IMR-90 (cell line): ENCODE results near the gene GRK5. TPM values are rescaled to one million over a fixed set of nuclear protein-coding genes. Genes with fewer than 3 reads are reported as not detected.

Source experiments
- ATAC-seq: fragments of 200-7000 bp; cut with Tn5 transposase; 2 replicates; pipeline ENCODE4 v1.9.1; 2020; ENCODE audit warnings: low read depth, mild to moderate bottlenecking, moderate library complexity
- BruUV-seq: library from RNA; stranded (reverse); fragments of 400-500 nt; replicated peaks from 2 replicates; lab custom pipeline; 2021; lab: Mats Ljungman, UMichigan
- CTCF ChIA-PET: fragments of 300-600 bp; formaldehyde crosslinking; extraction: SDS; loops from one replicate; lab custom pipeline; 2021; ENCODE audit warnings: antibody characterized with exemption; lab: Yijun Ruan, JAX
- POLR2A ChIA-PET: fragments of 300-600 bp; sonication (Branson Sonifier 250); formaldehyde crosslinking; loops from one replicate; lab custom pipeline; 2022; ENCODE audit warnings: antibody characterized with exemption; ENCODE audit not compliant: unreplicated experiment; lab: Charles Lee
- DNase-seq: peaks from one replicate; pipeline ENCODE4 v3.0.0; 2013
- H2AFZ ChIP-seq: replicated peaks from 2 replicates; pipeline ENCODE3; 2013; ENCODE audit warnings: low read length, mild to moderate bottlenecking; ENCODE audit not compliant: poor library complexity
- H2AK5ac ChIP-seq: 2 replicates; pipeline ENCODE4 v1.6.1; 2013; ENCODE audit warnings: low read depth, low read length, inconsistent platforms
- H2AK9ac ChIP-seq: replicated peaks from 2 replicates; pipeline ENCODE3; 2013; ENCODE audit warnings: mild to moderate bottlenecking, low read depth, low read length, moderate library complexity; ENCODE audit not compliant: poor library complexity
- H2BK120ac ChIP-seq: 2 replicates; pipeline ENCODE4 v1.6.1; 2013; ENCODE audit warnings: low read depth, low read length, inconsistent platforms
- H2BK15ac ChIP-seq: 3 replicates; pipeline ENCODE4 v1.6.1; 2013; ENCODE audit warnings: low read depth, low read length, inconsistent platforms
- H2BK20ac ChIP-seq: 2 replicates; pipeline ENCODE4 v1.6.1; 2013; ENCODE audit warnings: low read depth, mild to moderate bottlenecking, inconsistent platforms, low read length, moderate library complexity
- H2BK5ac ChIP-seq: 2 replicates; pipeline ENCODE4 v1.6.1; 2013; ENCODE audit warnings: mild to moderate bottlenecking, low read depth, low read length, inconsistent platforms; ENCODE audit not compliant: poor library complexity, severe bottlenecking
- H3K14ac ChIP-seq: replicated peaks from 2 replicates; pipeline ENCODE4 v1.6.1; 2013; ENCODE audit warnings: low read depth, low read length, inconsistent platforms
- H3K18ac ChIP-seq: 2 replicates; pipeline ENCODE4 v1.6.1; 2013; ENCODE audit warnings: low read depth, low read length, control low read depth
- H3K23ac ChIP-seq: 2 replicates; pipeline ENCODE4 v1.6.1; 2013; ENCODE audit warnings: low read depth, low read length, inconsistent platforms
- H3K27ac ChIP-seq: 2 replicates; pipeline ENCODE4 v1.5.1; 2013; ENCODE audit warnings: mild to moderate bottlenecking, control low read depth, low read length; ENCODE audit not compliant: insufficient read depth
- H3K27me3 ChIP-seq: 2 replicates; pipeline ENCODE4 v1.6.1; 2013; ENCODE audit warnings: low read length; ENCODE audit not compliant: control insufficient read depth, insufficient read depth
- H3K36me3 ChIP-seq: 2 replicates; pipeline ENCODE4 v1.6.1; 2013; ENCODE audit warnings: low read length, mixed read lengths; ENCODE audit not compliant: control insufficient read depth, insufficient read depth
- H3K4ac ChIP-seq: 2 replicates; pipeline ENCODE4 v1.6.1; 2013; ENCODE audit warnings: low read depth, low read length, inconsistent platforms
- H3K4me1 ChIP-seq: 2 replicates; pipeline ENCODE4 v1.6.1; 2013; ENCODE audit warnings: low read length, mixed read lengths; ENCODE audit not compliant: control insufficient read depth, insufficient read depth
- H3K4me2 ChIP-seq: 2 replicates; pipeline ENCODE4 v1.6.1; 2013; ENCODE audit warnings: low read depth, mild to moderate bottlenecking, control low read depth, low read length, moderate library complexity
- H3K4me3 ChIP-seq: 2 replicates; pipeline ENCODE4 v1.5.1; 2013; ENCODE audit warnings: low read depth, mild to moderate bottlenecking, control low read depth, low read length, moderate library complexity; ENCODE audit not compliant: insufficient read depth
- H3K56ac ChIP-seq: 2 replicates; pipeline ENCODE4 v1.6.1; 2013; ENCODE audit warnings: low read length, inconsistent platforms; ENCODE audit not compliant: insufficient read depth; ENCODE audit errors: extremely low read depth
- H3K79me1 ChIP-seq, 2 experiments: 2 replicates each; pipeline ENCODE4 v1.6.1; 2013; ENCODE audit warnings: low read length in 2 of 2, inconsistent platforms in 1 of 2, low read depth in 1 of 2
- H3K9ac ChIP-seq: 2 replicates; pipeline ENCODE4 v1.6.1; 2013; ENCODE audit warnings: low read depth, low read length, control low read depth
- H3K9me1 ChIP-seq: 2 replicates; pipeline ENCODE4 v1.6.1; 2013; ENCODE audit warnings: low read length, inconsistent platforms; ENCODE audit not compliant: insufficient read depth
- H3K9me3 ChIP-seq: 2 replicates; pipeline ENCODE4 v1.6.1; 2013; ENCODE audit warnings: low read length; ENCODE audit not compliant: control insufficient read depth, insufficient read depth
- H4K20me1 ChIP-seq: 2 replicates; pipeline ENCODE4 v1.6.1; 2013; ENCODE audit warnings: low read length, inconsistent platforms; ENCODE audit not compliant: insufficient read depth
- H4K5ac ChIP-seq: 2 replicates; pipeline ENCODE4 v1.6.1; 2013; ENCODE audit warnings: mild to moderate bottlenecking, low read depth, low read length, control low read depth
- H4K8ac ChIP-seq, 2 experiments: 2 replicates each; pipeline ENCODE4 v1.6.1; 2013; ENCODE audit warnings: low read depth in 2 of 2, low read length in 2 of 2, control low read depth in 1 of 2, inconsistent platforms in 1 of 2
- H4K91ac ChIP-seq: 2 replicates; pipeline ENCODE4 v1.6.1; 2013; ENCODE audit warnings: low read depth, low read length, inconsistent platforms; ENCODE audit not compliant: insufficient read depth
- CHD1 ChIP-seq: IDR thresholded peaks from 2 replicates; pipeline ENCODE4 v1.6.1; 2012; ENCODE audit warnings: low read depth, low read length, improper control_type of control experiment
- FOS ChIP-seq: fragments of 150-350 bp; IDR thresholded peaks from 2 replicates; pipeline ENCODE4 v1.6.1; 2016; ENCODE audit warnings: low read depth, low read length
- MAZ ChIP-seq: IDR thresholded peaks from 2 replicates; pipeline ENCODE4 v1.6.1; 2012; ENCODE audit warnings: low read depth, mild to moderate bottlenecking, low read length, improper control_type of control experiment, moderate library complexity, borderline replicate concordance
- RFX5 ChIP-seq: IDR thresholded peaks from 2 replicates; pipeline ENCODE4 v1.8.0; 2012; ENCODE audit warnings: low read depth, mild to moderate bottlenecking, low read length, moderate library complexity
- SMC3 ChIP-seq: fragments of 150-350 bp; IDR thresholded peaks from 2 replicates; pipeline ENCODE4 v1.6.1; 2016; ENCODE audit warnings: low read depth, mild to moderate bottlenecking, antibody characterized with exemption, low read length, moderate library complexity
- WGBS, 2 experiments: methylation state at CpG; one replicate each; pipeline versions ENCODE4 v1.1.5 to v1.1.7; 2013; ENCODE audit warnings: missing lambda C conversion rate in 2 of 2; ENCODE audit not compliant: insufficient read length in 1 of 2; ENCODE audit errors: extremely low coverage in 2 of 2; 5-methylcytosine and 5-hydroxymethylcytosine counted together
- dilution Hi-C: fragments of 300-500 bp; cut with HindIII; formaldehyde crosslinking; loops from one replicate; pipeline ENCODE4 v1.14.3; 2018; ENCODE audit warnings: low sequenced_read_pairs; ENCODE audit not compliant: unreplicated experiment
- in situ Hi-C: fragments of 300-500 bp; cut with MboI; formaldehyde crosslinking; loops from 3 replicates; pipeline ENCODE4 v1.14.3; 2019; ENCODE audit warnings: low sequenced_read_pairs, inconsistent platforms, mixed read lengths
- intact Hi-C: fragments of 100-400 bp; cut with micrococcal nuclease; formaldehyde crosslinking; loops from 2 replicates; pipeline ENCODE4 v1.10.0; 2022
- polyA plus RNA-seq, 3 experiments: library from polyadenylated mRNA; depleted of rRNA; stranded (reverse); fragments of >200 nt; gene quantifications; 2 replicates each; pipeline ENCODE4 v1.2.3, GENCODE V29; 2012; ENCODE audit warnings: low replicate concordance in 1 of 3
- total RNA-seq: library from RNA; depleted of rRNA; stranded (reverse); fragments of >200 nt; gene quantifications from 2 replicates; pipeline ENCODE4 v1.2.3, GENCODE V29; 2012

Gene GRK5
- total and polyA plus RNA-seq, 2 of the 4 experiments (the other 2 are of a cell fraction): 12.9 to 16.3 TPM

DNA sequence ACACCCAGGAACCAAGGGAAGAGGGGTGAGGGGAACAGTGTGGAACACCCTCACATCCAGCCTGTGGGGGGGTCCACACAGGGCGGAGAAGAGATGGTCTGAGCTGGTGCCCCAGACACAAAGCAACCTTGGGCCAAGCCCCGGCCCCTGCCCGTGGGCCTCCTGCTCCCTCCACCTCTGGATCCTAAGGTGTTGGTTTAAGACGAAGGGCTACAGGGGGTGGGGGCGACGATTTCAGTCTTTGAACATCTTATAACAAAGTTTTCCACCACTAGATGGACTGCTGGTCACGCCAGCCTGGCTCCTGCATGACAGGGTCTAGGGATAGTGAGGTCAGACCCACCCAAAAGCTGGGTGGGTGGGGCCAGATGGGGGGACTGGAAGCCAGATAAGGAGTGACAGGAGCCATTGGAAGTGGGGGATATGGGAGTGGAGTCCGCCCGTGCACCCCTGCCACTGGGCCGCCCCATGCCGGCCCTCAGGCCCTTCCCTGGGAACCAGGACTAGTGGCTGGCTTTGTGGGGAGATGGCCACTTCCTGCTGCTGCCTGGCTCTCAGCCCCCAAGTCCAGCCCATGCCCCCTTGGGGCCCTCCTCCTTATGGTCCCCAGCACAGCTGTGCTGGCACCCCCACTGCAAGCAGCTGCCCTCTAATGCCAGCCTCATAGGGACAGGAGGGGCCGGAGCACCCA lies 236.7 kb downstream of the GRK5 start:
- Histone ChIP-seq H3K27ac (no peak overlapping the region), H3K4ac (no peak overlapping the region), H2BK5ac (no peak overlapping the region), H2AK5ac (no peak overlapping the region), H3K4me2 (no peak overlapping the region), H3K56ac (no peak overlapping the region), H4K5ac (no peak overlapping the region), H3K9me3 (no peaks in the 10 kb centered on the region), H3K14ac (no peak overlapping the region), H3K9ac (no peak overlapping the region), H3K36me3 (peaks cover 85% of the 10 kb centered on the region), H2BK20ac (no peak overlapping the region), H3K27me3 (no peaks in the 10 kb centered on the region), H3K18ac (no peak overlapping the region), H3K4me3 (no peak overlapping the region), H4K8ac (no peak overlapping the region), H2BK15ac (no peak overlapping the region), H3K23ac (no peak overlapping the region), H2BK120ac (no peak overlapping the region), H2AFZ (no peak overlapping the region), H4K91ac (no peak overlapping the region), H2AK9ac (no peak overlapping the region), H3K4me1 (peaks cover 5% of the 10 kb centered on the region; the same call in 1 of the 2 replicates), H3K9me1 (0 out of 2 replicates have a peak, but pooled peaks cover 5% of the 10 kb centered on the region), H3K79me1 (peaks cover 2 to 4% of the 10 kb centered on the region in 2 experiments; a peak in 2 of 4 replicates), H4K20me1 (peaks cover 10% of the 10 kb centered on the region)
- DNase-seq (no peak), ATAC-seq (no peak)
- BruUV-seq: no TSS peak
- ChIA-PET CTCF (interaction anchor here (0.7 to 2.4 kb wide), 5 partner anchors 22 to 245 kb away, joined by 3 to 31 read pairs (median 5); partner anchors contain the start of gene GRK5), POLR2A (no interaction called here)
- TF ChIP-seq SMC3 (no peak), MAZ (no peak), RFX5 (no peak), CHD1 (no peak), FOS (no peak)
- in situ Hi-C loops (no loop called here), intact Hi-C loops (no loop called here), dilution Hi-C loops (no loop called here)
- no CpG with 5 or more reads among the region's 12 CpGs for WGBS, 2 experiments
